B cell (primary cell): ENCODE data around the gene CUL1. TPM values are rescaled to one million over a fixed set of nuclear protein-coding genes. Genes with fewer than 3 reads are reported as not detected.

Experiments
- ATAC-seq: fragments of 200-7000 bp; cut with Tn5 transposase; one replicate; pipeline ENCODE4 v1.10.0; 2021; ENCODE audit warnings: low read depth, mild to moderate bottlenecking, moderate number of reproducible peaks, moderate library complexity
- CTCF ChIA-PET: fragments of 350-600 bp; sonication (Branson Sonifier 250); formaldehyde crosslinking; loops from one replicate; lab custom pipeline; 2021; ENCODE audit warnings: antibody characterized with exemption, inconsistent platforms; lab: Charles Lee
- POLR2A ChIA-PET: fragments of 350-600 bp; sonication (Branson Sonifier 250); formaldehyde crosslinking; loops from one replicate; lab custom pipeline; 2021; ENCODE audit warnings: antibody characterized with exemption; lab: Charles Lee
- DNase-seq: peaks from one replicate; pipeline ENCODE4 v3.0.0; 2013
- H2AFZ ChIP-seq: 2 replicates; pipeline ENCODE4 v1.6.1; 2012; ENCODE audit warnings: mild to moderate bottlenecking, low read depth, low read length; ENCODE audit not compliant: insufficient read depth, poor library complexity, severe bottlenecking
- H3K27ac ChIP-seq, 2 donors: 1 replicate in 1 of 2; 2 replicates in 1 of 2; pipeline ENCODE4 v1.5.1; 2012 to 2013; ENCODE audit warnings: low read length in 2 of 2, mild to moderate bottlenecking in 2 of 2, moderate library complexity in 1 of 2
- H3K27me3 ChIP-seq, 4 experiments: fragments of 200-600 bp in 1 of 4; sonication (generic) in 1 of 4; replicated peaks in 1 of 4; 1 replicate in 2 of 4; 2 replicates in 2 of 4; pipeline versions ENCODE4 v1.6.1 to v1.7.0; 2013 to 2016; ENCODE audit warnings: low read length in 3 of 4, mild to moderate bottlenecking in 2 of 4, mixed read lengths in 1 of 4, moderate library complexity in 1 of 4; ENCODE audit not compliant: insufficient read depth in 4 of 4, control insufficient read depth in 3 of 4; ENCODE audit errors: control extremely low read depth in 1 of 4
- H3K36me3 ChIP-seq, 2 experiments: replicated peaks in 1 of 2; 1 replicate in 1 of 2; 2 replicates in 1 of 2; pipeline versions ENCODE4 v1.6.1 to v1.7.1; 2013; ENCODE audit warnings: low read length in 1 of 2; ENCODE audit not compliant: insufficient read depth in 2 of 2, control insufficient read depth in 1 of 2; ENCODE audit errors: control extremely low read depth in 1 of 2, extremely low read depth in 1 of 2
- H3K4me1 ChIP-seq, 2 donors: fragments of 200-600 bp in 1 of 2; sonication (generic) in 1 of 2; 1 replicate in 1 of 2; 2 replicates in 1 of 2; pipeline versions ENCODE4 v1.5.1 to v1.6.1; 2013 to 2017; ENCODE audit warnings: low read length in 2 of 2; ENCODE audit not compliant: control insufficient read depth in 2 of 2, insufficient read depth in 2 of 2
- H3K4me2 ChIP-seq: replicated peaks from 2 replicates; pipeline ENCODE3; 2012; ENCODE audit warnings: mild to moderate bottlenecking, low read depth, low read length; ENCODE audit not compliant: poor library complexity, severe bottlenecking
- H3K4me3 ChIP-seq, 5 experiments: fragments of 200-600 bp in 1 of 5; sonication (generic) in 1 of 5; 1 replicate in 3 of 5; 2 replicates in 2 of 5; pipeline versions ENCODE4 v1.5.1 to v1.7.0; 2011 to 2016; ENCODE audit warnings: low read length in 4 of 5, mild to moderate bottlenecking in 4 of 5, low read depth in 2 of 5, control low read depth in 1 of 5, moderate library complexity in 1 of 5; ENCODE audit not compliant: insufficient read depth in 1 of 5; ENCODE audit errors: control extremely low read depth in 1 of 5, extremely low read depth in 1 of 5
- H3K79me2 ChIP-seq: fragments of 200-600 bp; sonication (generic); one replicate; pipeline ENCODE4 v1.6.0; 2016; ENCODE audit warnings: low read length; ENCODE audit not compliant: control insufficient read depth, insufficient read depth
- H3K9ac ChIP-seq: fragments of 200-600 bp; sonication (generic); 2 replicates; pipeline ENCODE4 v1.6.1; 2017; ENCODE audit warnings: mild to moderate bottlenecking, low read length, moderate library complexity
- H3K9me3 ChIP-seq, 3 donors: one replicate each; pipeline versions ENCODE4 v1.6.1 to v1.7.1; 2013; ENCODE audit warnings: low read length in 2 of 3; ENCODE audit not compliant: control insufficient read depth in 2 of 3, insufficient read depth in 1 of 3; ENCODE audit errors: control extremely low read depth in 1 of 3
- H4K20me1 ChIP-seq: 2 replicates; pipeline ENCODE4 v1.6.0; 2012; ENCODE audit warnings: mild to moderate bottlenecking, low read length; ENCODE audit not compliant: insufficient read depth, control insufficient read depth, poor library complexity, severe bottlenecking
- H3K27ac Mint-ChIP-seq: one replicate; pipeline ENCODE4 v1.8.0; 2021; ENCODE audit warnings: mixed read lengths
- H3K27me3 Mint-ChIP-seq: one replicate; pipeline ENCODE4 v1.8.0; 2021; ENCODE audit warnings: mixed read lengths
- H3K4me1 Mint-ChIP-seq: one replicate; pipeline ENCODE4 v1.8.0; 2021; ENCODE audit warnings: mixed read lengths
- H3K4me3 Mint-ChIP-seq: one replicate; pipeline ENCODE4 v1.8.0; 2021; ENCODE audit warnings: mixed read lengths
- H3K9me3 Mint-ChIP-seq: one replicate; pipeline ENCODE4 v1.8.0; 2022; ENCODE audit warnings: mixed read lengths; ENCODE audit not compliant: insufficient read depth
- CTCF ChIP-seq: fragments of 200-600 bp; IDR thresholded peaks from one replicate; pipeline ENCODE4 v1.8.0; 2022; ENCODE audit warnings: antibody characterized with exemption, mild to moderate bottlenecking
- EZH2 ChIP-seq: IDR thresholded peaks from 2 replicates; pipeline ENCODE4 v1.6.1; 2012; ENCODE audit warnings: borderline replicate concordance, low read depth, mild to moderate bottlenecking, moderate library complexity, low read length; ENCODE audit not compliant: insufficient read depth, poor library complexity, severe bottlenecking
- WGBS: methylation state at CpG from one replicate; pipeline ENCODE4 v1.1.5; 2013; ENCODE audit warnings: missing lambda C conversion rate; ENCODE audit not compliant: insufficient coverage; 5-methylcytosine and 5-hydroxymethylcytosine counted together
- intact Hi-C: fragments of 100-400 bp; cut with micrococcal nuclease; formaldehyde crosslinking; loops from one replicate; pipeline ENCODE4 v1.10.0; 2022
- polyA plus RNA-seq: library from polyadenylated mRNA; depleted of rRNA; stranded (reverse); fragments of >200 nt; gene quantifications from 2 replicates; pipeline ENCODE4 v1.2.3, GENCODE V29; 2012
- total RNA-seq, 2 donors: library from RNA; stranded (reverse); fragments of 120-200 nt in 1 of 2; gene quantifications; 1 replicate in 1 of 2; 2 replicates in 1 of 2; pipeline versions ENCODE4 v1.2.3 to v1.2.4, GENCODE V29; 2013 to 2022

The CUL1 gene
- total and polyA plus RNA-seq, 2 donors (not counting 1 experiment from before 2014, with no cell fraction given), result 26.9 to 51.1 TPM

- no peak for TF ChIP-seq CTCF
- TF ChIP-seq EZH2, result no peak
- no peaks in the 10 kb centered on the region for H3K36me3 ChIP-seq
- no peak overlapping the region for H3K4me2 ChIP-seq
- peaks cover 5% of the 10 kb centered on the region for H3K27me3 Mint-ChIP-seq
- no peak for DNase-seq
- intact Hi-C loops, result no loop called here
- H4K20me1 ChIP-seq, result no peaks in the 10 kb centered on the region
- no peak overlapping the region for H3K9ac ChIP-seq
- H3K9me3 ChIP-seq, result no peaks in the 10 kb centered on the region
- no peaks in the 10 kb centered on the region for H3K27me3 ChIP-seq
- ATAC-seq, result no peak
- no peak overlapping the region for H3K27ac ChIP-seq
- H3K4me1 Mint-ChIP-seq, result no peaks in the 10 kb centered on the region
- no peaks in the 10 kb centered on the region for H3K9me3 Mint-ChIP-seq
- H3K4me3 ChIP-seq, result no peak overlapping the region
- POLR2A ChIA-PET, result no interaction called here
- no peak overlapping the region for H3K4me3 Mint-ChIP-seq
- no peaks in the 10 kb centered on the region for H3K4me1 ChIP-seq
- no peak overlapping the region for H2AFZ ChIP-seq
- H3K27ac Mint-ChIP-seq, result no peak overlapping the region
- WGBS, result 100% methylated on average over 1 of the region's 2 CpGs
- CTCF ChIA-PET, result no interaction called here
- no peaks in the 10 kb centered on the region for H3K79me2 ChIP-seq
Measured at GRCh38 chr7:148687555-148687954, 11.1 kb upstream of the CUL1 start.

DNA sequence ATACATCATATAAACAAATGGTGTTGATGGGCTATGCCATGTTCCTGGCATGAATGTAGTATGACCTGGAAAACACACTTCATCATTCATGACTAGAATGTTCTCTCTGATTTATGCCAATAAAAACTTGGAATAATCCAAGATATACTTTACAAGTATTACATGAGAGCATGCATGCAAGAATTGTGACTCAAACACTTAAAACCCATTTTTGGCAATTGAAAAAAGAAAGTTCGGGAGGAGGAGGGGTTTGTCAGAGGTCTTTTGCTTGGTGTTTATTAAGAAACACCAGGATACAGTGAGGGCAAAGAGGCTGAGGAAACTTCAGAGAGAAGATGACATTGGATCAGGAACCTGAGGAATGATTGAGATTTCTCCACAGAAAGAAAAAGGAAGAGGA, 10.2 kb upstream of the CUL1 start:
- WGBS, result 100% methylated on average over 1 of the region's 1 CpG
- no peaks in the 10 kb centered on the region for H3K27me3 ChIP-seq
- H3K27ac ChIP-seq, result no peak overlapping the region
- H3K9me3 ChIP-seq, result no peaks in the 10 kb centered on the region
- H3K4me1 ChIP-seq, result no peaks in the 10 kb centered on the region
- H3K9me3 Mint-ChIP-seq, result no peaks in the 10 kb centered on the region
- ChIA-PET CTCF (no interaction called here), POLR2A (no interaction called here)
- H3K4me3 ChIP-seq, result no peak overlapping the region
- no peak for DNase-seq
- no peak overlapping the region for H3K4me3 Mint-ChIP-seq
- H3K27ac Mint-ChIP-seq, result no peak overlapping the region
- no peaks in the 10 kb centered on the region for H3K79me2 ChIP-seq
- no peak overlapping the region for H3K4me2 ChIP-seq
- peaks cover 5% of the 10 kb centered on the region for H3K27me3 Mint-ChIP-seq
- H3K36me3 ChIP-seq, result no peaks in the 10 kb centered on the region
- H3K9ac ChIP-seq, result no peak overlapping the region
- no peaks in the 10 kb centered on the region for H3K4me1 Mint-ChIP-seq
- intact Hi-C loops, result no loop called here
- no peak overlapping the region for H2AFZ ChIP-seq
- ATAC-seq, result no peak
- H4K20me1 ChIP-seq, result no peaks in the 10 kb centered on the region
- no peak for TF ChIP-seq CTCF
